Anterior cingulate cortex (tissue), 58 donors: Measurements from ENCODE around the gene MED10.

Experiments used
- DNase-seq, 58 donors: peaks; one replicate each; lab custom pipeline; 2025; lab: John Stamatoyannopoulos, UW

Gene MED10, protein sequence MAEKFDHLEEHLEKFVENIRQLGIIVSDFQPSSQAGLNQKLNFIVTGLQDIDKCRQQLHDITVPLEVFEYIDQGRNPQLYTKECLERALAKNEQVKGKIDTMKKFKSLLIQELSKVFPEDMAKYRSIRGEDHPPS

DNA sequence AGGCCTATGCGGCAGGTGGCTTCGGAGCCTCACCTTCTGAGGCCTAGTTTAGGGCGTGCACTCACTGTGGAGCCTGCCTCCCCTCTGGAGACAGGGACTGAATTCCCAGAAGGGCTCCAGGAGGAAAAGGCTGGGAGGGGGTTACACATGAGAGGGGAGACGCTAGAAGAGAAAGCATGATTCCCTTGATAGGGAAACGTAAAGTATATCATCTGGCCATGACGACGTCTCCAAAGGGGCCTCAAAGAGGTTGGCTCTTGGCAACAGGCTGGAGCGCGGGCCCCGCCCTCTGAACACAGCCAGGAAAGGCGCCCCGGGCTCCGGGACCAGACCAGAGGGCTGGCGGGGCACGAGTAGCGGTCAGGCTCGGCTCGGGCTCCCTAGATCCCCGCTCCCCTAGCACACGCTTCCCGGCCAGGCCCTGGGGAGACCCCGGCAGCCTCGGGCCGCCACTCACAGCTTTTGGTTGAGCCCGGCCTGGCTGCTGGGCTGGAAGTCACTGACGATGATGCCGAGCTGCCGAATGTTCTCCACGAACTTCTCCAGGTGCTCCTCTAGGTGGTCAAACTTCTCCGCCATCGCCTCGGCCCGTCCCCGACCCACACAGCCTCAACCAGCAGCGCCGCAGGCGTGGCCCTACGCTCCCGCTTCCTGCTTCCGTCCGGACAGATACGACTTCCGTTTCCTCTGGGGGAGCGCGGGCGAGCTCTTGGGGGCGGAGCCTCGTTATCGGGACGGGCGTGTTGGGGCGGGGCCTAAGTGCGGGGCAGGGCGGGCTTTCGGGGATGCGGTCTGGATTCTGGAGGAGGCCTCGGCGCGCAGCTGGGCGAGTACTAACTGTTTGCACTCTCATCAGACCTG lies at the start of gene MED10:
Gene MED10, minus strand, starts transcription at position 643 of the 861 bp plus-strand sequence. Its CDS starts 64 bp downstream, at position 579.
- peak; percentile 13 to 95 (median 83) for DNase-seq

DNA sequence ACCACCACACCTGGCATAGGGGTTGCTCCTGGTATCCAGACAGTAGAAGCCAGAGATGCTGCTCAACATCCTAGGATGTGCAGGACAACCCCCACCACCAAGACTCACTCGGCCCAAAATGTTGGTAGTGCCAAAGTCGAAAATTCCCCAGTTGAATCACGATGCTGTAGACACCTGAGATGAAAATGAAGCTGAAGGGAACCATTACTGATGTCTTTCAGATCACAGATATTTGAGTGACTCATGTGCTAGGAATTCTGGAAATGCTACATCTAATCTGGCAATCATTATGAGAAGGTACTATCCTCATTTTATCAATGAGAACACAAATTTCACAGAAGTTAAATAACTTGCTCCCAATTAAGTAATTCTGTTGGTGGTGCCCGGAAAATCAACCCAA lies 49.3 kb upstream of the MED10 start:
- no peak for DNase-seq

DNA sequence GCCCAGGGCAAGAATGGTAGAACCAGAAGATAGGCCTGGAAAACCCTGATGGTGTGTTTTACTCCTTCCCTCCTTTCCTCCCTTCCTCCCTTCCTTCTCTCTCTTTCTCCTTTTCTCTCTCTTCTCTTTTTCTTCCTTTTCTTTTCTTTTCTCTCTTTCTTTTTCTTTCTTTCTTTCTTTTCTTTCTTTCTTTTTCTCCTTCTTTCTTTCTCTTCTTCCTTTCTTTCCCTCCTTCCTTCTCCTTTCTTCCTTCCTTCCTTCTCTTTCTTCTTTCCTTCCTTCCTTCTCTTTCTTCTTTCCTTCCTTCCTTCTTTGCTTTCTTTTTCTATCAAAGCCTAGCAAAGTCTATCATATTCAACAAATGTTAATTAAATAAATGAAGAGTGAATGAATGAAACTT lies 46.4 kb upstream of the MED10 start:
- no peak for DNase-seq

DNA sequence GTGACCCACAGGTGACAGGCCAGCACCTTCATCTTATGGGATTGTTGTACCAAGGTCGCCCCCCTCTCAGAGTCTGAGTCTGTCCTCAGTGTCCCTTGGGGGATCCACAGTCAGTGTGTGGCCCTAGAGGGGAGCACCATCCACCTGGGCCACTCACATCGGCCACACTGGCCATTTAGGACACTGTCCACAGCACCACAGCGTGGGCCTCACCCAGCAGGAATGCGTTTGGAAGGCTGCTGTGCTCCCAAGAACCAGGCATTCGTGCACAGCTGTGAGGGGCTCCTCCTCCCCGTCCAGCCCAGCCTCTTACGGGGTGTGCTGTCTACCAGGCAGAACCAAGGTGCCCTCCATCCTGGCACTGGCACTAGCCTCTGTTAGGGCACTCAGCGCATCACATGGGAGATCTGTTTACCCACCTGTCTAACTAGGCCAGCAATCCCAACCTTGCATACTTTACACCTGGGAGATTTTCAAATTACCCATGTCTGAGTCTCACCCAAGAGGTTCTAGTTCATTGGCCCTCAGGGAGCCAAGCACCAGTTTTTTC lies 45.8 kb upstream of the MED10 start:
- no peak for DNase-seq

DNA sequence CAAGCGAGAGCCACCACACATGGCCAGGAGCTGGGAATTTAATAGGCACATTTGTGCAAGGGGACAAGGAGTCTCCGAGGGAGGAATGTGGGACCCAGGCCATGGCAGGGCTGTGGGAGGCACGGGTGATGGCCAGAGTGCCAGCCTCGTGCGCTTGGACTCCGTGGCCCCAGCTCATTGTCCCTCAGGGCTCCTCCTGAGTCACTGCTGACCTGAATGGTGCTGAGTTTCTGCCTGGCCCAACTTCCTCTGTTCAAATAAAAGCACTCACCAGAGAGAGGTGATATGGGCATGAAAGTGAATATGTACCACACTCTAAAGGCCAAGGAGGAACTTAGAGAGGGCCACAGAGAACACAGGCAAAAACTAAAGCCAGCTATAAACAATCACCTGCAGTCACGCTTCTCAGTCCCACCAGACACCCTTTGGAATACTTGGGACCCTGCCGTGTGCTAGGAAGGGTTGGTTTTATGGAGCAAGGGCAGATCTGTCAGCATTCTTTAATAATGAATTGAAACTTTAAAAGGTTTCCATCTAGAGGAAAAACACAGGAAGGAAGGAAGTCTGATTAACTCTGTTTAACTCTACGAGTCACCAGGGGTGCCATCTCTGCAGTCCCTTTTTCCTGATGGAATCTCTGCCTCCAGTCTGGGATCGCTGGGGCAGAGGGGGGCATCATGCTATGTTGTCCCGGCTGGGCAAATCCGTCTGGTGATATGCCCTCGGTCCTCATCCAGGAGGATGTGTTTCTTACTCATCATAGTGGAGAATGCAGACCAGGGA lies 45.2 kb upstream of the MED10 start:
- no peak for DNase-seq

DNA sequence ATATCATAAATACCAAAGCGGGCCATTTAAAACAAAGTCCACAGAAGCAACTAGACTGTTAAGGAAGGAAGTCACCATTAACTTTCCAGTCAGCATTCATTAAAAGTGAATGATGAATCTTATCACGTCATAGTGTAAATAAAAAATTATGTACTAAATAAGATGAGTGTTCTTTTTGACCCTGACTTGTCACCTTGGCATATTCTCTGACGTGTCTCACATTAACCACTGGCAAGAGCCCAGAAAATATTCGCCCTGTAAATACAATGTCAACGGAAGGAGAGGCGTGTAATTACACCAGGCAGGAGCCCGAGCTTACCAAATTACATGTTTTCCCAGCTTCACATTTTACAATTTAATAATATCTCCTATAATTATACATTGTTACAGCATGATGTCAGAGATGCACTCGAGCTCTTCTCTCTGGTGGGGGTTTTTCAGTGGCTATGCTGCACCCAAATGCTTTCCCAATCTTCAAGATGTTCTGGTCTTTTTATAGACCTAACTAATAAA lies 41.0 kb upstream of the MED10 start:
- no peak for DNase-seq

DNA sequence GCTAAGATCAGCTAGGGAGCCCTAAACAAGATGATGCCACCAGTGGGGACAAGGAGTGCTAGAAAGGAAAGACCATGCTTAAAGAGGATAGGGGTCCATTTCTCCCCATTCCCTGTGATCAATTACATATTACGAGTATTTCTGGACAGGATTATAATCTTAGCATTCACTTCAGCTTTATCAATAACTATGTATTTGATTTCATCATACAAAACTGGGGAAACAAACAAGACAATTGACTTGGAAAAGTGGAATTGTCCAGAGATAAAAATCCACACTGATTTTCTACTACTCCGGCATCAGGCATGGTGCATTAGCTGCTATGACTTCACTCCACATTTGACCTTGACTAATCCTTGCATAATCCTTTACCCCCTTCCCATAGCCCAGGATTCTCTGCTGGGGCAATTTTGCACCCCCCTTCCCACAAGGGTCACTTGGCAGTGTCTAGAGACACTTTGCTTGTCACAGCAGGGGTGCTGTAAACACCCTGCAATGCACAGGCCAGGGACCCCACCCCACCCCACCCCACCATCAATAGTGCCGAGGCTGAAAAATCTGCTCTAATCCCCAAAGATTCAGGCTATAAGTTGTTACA lies 40.4 kb upstream of the MED10 start:
- no peak for DNase-seq

DNA sequence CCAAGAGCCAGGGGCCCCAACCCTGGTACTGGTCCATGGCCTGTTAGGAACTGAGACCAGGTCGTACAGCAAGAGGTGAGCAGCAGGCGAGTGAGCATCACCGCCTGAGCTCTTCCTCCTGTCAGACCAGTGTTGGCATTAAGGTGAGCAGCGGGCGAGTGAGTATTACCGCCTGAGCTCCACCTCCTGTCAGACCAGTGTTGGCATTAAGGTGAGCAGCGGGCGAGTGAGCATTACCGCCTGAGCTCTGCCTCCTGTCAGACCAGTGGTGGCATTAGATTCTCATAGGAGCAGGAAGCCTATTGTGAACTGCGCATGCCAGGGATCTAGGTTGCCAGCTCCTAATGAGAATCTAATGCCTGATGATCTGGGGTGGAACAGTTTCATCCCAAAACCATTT lies 39.3 kb upstream of the MED10 start:
- DNase-seq = no peak

DNA sequence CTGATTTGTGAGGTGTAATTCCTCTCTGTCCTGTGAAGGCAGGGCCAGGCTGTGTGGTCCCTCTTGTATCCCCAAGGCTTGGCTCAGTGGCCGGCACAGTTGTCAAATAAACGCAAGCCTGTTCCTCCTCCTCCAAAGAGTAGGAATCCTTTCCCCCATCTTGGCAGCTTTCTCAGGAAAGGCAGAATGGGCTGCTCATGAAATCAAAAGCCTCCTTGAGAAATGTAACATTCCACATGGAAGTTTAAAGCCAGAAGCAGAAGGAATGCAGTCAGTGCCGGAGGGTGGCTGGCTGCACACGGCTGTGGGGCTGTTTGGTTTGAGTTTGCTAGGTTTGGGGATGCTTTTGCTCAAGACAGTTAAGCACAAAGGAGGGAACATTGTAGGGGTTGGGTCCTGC lies 34.5 kb upstream of the MED10 start:
- no peak for DNase-seq

DNA sequence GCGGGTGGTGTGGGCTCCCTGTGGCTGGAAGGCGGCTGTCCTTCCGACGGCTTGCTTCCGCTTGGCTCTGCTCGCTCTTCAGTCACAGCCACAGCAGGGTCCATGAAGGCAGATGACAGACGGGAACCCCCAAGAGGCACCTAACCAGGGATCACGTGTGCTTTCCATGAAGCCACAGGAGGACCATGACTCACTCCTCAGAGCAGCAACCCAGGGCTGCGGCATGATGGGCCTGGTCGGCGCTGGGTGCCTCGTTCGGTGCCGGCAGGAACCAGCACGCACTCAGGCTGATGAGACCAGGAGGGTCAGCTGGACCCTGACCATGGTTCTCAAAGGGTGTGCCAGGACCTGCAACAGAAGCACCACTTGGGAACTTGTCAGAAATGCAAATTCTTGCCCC lies 32.8 kb upstream of the MED10 start:
- no peak for DNase-seq

DNA sequence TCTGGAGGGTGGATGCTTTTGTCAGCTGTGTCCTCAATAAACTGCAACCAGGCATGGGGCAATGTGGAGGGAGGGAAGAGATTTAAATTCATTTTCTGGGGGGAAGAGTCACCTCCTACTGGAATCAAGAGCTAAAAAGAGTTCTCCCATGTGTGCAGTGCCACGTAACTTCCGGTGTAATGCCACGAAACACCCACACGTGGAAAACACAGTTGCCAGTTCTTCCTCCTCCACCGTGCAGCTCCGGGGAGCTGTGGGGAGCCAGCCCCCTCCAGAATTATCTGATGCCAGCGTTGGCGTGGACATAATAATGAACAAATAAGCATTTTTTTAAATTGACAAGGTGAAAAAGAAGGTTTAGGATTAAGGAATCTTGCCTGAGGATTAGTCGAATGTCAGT lies 32.1 kb upstream of the MED10 start:
- DNase-seq = peak in 20 of 58 donors; percentile 5 to 62 (median 23)

DNA sequence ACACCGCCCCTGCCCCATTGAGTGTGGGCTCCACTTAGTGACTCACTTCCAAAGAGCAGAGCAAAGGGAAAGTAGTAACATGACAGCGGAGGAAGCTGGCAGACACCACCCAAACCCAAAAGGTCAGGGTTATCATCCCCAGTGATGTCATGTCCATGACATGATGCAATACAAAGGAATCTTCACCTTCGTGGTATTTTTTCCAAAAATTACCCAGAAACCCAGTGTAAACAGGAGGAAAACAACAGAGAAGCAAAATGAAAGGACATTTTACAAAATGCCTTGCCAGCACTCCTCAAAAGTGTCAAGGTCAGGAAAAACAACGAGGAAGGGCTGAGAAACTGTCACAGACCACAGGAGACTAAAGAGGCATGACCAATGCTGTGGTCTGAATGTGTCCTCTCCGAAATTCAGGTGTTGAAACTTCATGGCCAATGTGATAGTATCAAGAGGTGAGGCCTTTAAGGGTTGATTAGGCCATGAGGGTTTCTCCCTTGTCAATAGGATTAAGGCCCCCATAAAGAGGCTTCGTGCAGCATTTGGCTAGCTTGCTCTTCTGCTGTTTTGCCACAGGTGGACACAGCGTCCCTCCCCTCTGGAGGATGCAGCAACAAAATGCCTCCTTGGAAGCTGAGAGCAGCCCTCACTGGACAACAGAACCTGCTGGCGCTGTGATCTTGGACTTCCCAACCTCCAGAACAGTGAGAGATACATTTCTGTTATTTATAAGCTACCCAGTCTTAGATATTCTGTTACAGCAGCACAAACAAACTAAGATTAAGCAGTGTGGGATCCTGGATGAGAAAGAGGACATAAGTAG lies 30.5 kb upstream of the MED10 start:
- no peak for DNase-seq

DNA sequence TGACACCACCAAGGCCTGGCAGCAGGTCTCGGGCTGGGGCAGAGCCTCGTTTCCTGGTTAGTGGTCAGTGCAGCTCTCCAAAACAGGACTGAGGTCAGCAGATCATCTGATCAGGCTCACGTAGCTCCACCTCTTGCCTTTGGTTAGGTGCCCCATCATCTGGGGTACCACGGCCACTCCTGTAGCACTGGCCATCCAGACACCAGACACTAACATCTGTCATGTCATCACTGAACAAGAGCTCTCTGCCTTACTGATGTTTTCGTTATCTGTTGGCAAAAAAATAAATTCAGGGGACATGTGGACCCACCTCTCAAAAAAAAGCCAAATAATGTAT lies 29.9 kb upstream of the MED10 start:
- no peak for DNase-seq

DNA sequence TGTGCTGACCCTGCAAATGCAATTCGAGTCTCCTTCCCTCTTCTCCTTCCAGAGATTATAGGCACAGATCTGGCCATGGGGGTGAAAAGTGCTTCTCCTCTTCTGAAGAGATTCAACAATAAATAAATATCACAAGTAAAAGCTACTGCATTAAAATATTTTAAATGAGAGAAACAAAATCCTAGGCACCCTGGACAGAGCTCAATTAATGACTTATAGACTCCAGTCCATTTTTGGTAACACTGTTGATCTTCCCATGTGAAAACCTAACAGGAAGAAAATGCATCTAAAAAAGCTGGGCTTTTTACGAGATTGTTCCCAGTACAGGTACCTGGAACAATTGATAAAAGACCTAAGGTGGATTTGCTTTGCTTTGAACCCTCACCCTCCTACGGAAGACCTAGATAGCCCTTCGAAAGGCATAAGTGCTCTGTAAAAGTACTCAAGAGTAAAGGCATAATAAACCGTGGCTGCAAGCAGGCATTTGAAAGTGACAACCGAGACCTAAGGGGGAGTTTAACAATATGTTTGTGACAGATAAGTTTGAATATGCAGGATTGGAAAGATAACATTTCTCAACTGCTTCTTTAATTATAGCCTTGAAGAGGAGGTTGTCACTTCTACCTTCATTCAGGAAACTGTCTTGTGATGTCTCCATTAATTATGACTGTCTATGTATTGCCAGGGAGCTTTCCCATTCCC lies 29.4 kb upstream of the MED10 start:
- DNase-seq = no peak

DNA sequence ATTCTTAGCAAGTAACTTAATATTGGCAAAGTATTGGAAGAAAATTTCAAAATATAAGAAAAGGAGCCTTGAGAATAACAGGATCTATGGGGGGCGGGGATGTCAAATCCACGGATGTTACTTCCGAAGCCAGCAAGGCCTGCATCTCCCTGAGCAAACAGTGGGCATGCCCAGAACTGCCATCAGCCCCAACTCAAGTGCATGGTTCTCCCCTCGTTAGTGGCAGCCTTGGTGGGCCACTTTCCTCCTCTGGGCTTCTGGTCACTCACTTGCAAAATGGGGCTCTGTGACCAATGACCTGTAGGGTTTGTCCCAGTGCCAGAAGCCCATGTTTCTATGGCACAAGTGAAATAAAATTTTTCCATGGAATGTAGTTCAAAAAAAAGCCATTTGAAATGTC lies 27.2 kb upstream of the MED10 start:
- no peak for DNase-seq

DNA sequence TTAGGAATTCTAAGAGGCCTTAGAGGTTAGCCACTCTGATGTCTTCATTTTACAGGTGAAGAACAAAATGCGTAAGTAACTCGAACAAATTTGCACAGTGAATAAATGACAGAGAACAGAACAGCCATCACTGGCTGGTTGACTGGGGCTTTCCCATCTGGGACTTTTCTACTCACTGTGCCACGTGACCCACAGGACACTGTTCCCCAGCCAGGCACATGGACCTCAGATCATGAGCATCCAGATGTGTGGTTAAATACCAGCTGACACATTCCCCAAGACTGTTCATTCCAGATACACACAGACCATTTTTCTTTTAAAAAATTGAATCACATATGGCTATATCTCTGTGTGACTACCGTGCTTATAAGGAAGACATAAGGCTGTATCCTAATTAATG lies 25.8 kb upstream of the MED10 start:
- DNase-seq = no peak

DNA sequence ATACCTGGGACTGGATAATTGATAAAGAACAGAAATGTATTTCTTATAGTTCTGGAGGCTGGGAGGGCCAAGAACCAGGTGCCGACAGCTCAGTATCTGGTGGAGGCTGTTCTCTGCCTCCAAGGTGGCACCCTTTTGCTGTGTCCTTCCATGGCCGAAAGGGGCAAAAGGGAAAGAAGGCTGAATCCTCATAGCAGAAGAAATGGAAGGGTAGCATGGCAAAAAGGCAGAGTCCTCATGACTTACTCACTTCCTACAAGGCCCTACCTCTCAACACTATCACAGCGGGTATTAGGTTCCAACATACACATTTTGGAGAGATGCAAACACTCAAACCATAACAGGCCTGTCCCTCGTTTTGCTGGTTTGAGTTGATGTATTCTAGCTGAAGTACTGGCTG lies 25.1 kb upstream of the MED10 start:
- DNase-seq = no peak

DNA sequence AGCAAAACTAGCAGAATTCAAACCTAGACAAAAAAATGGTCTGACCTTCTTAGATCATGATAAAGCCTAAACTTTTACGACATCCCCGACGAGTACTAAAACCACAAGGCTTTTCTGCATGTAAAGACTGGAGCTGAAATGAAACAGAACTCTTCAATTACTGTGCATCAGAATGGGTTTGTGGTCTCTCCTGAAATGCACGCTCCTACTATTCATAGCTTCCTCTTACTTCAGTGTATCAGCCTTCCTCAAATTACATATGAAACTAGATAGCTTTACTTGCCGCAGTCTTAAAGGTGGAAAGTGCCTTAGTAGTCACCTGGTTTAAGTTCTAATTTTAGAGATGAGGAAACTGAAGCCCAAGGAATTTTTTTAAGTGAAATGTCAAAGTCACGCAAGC lies 24.6 kb upstream of the MED10 start:
- no peak for DNase-seq

DNA sequence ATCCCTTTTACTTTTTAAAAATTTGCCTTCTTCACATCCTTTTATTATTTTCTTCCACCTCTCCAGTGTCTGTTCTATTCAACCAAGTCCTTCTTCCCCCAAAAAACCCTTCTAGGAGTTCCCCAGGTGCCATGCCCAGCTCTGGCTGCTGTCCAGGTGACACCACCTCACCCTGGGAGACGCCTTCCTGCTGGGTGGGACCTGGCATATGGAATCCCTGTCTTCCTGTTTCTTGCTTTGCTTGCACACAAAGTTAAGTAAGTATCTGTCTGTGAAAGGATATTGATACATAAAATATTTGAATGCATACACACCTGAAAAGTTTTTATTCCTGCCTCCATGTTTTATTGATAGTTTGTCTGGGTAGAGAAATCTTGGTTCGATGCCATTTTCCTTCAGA lies 23.1 kb upstream of the MED10 start:
- DNase-seq = no peak
